Activated CD8-positive, alpha-beta T cell treated with anti-CD3 and anti-CD28 coated beads, Interleukin-2, amount 10 ng/mL, durations not matched to agents 7 days and 5 days (primary cell): ENCODE results near the gene ATIC. TPM values are rescaled to one million over a fixed set of nuclear protein-coding genes. Genes with fewer than 3 reads are reported as not detected.

ENCODE experiments used
- ATAC-seq: fragments of 150-1000 bp; cut with Tn5 transposase; one replicate; pipeline ENCODE4 v1.10.0; 2021; ENCODE audit warnings: moderate library complexity
- CTCF ChIA-PET: fragments of 350-600 bp; sonication (Branson Sonifier 250); formaldehyde crosslinking; loops from one replicate; lab custom pipeline; 2021; ENCODE audit warnings: antibody characterized with exemption; lab: Charles Lee
- POLR2A ChIA-PET: fragments of 350-600 bp; sonication (Branson Sonifier 250); formaldehyde crosslinking; loops from one replicate; lab custom pipeline; 2021; ENCODE audit warnings: antibody characterized with exemption; lab: Charles Lee
- DNase-seq: peaks from one replicate; pipeline ENCODE4 v3.0.0-alpha.2; 2020
- H3K27ac Mint-ChIP-seq: one replicate; pipeline ENCODE4 v1.8.0; 2021; ENCODE audit warnings: mild to moderate bottlenecking, mixed read lengths
- H3K27me3 Mint-ChIP-seq: one replicate; pipeline ENCODE4 v1.8.0; 2021; ENCODE audit warnings: low read depth, mixed read lengths
- H3K36me3 Mint-ChIP-seq: one replicate; pipeline ENCODE4 v1.8.0; 2021; ENCODE audit warnings: low read depth, mixed read lengths
- H3K4me1 Mint-ChIP-seq: one replicate; pipeline ENCODE4 v1.8.0; 2021; ENCODE audit warnings: low read depth, mixed read lengths
- H3K4me3 Mint-ChIP-seq: one replicate; pipeline ENCODE4 v1.8.0; 2021; ENCODE audit warnings: mild to moderate bottlenecking, mixed read lengths
- H3K9me3 Mint-ChIP-seq: one replicate; pipeline ENCODE4 v1.8.0; 2022; ENCODE audit warnings: mixed read lengths; ENCODE audit not compliant: insufficient read depth
- total RNA-seq, 2 experiments: library from RNA; stranded (reverse); gene quantifications; one replicate each; pipeline ENCODE4 v1.2.3, GENCODE V29; 2021

The ATIC gene
- total RNA-seq, 2 experiments from 2014 or later, result 170 to 182 TPM

- H3K4me1 Mint-ChIP-seq, result no peaks in the 10 kb centered on the region
- ChIA-PET POLR2A (no interaction called here), CTCF (no interaction called here)
- H3K36me3 Mint-ChIP-seq, result peaks cover 30% of the 10 kb centered on the region
- no peaks in the 10 kb centered on the region for H3K27me3 Mint-ChIP-seq
- ATAC-seq (no peak), DNase-seq (no peak)
- H3K4me3 Mint-ChIP-seq, result no peak overlapping the region
- no peak overlapping the region for H3K27ac Mint-ChIP-seq
- no peaks in the 10 kb centered on the region for H3K9me3 Mint-ChIP-seq
Measured at GRCh38 chr2:215362562-215362904, 50.7 kb downstream of the ATIC start.

DNA sequence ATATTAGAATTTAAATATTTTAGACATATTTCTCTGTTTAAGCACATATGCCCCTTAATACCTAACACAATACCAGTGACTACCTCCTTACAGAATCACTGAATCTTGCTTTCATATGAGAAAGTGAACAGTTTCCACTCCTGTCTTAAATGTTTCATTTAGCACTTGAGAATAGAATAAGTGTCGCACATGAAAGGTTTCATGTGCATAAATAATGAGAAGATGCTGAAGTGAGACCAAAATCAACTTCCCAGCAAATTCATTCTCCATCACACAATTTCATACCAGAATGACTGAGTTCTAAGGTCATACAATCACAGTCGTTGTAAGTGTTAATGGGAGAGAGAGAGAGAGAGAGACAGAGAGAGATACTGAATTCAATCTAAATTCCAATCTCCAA lies 51.2 kb downstream of the ATIC start:
- POLR2A ChIA-PET, result no interaction called here
- no peak for ATAC-seq
- Mint-ChIP-seq H3K4me3 (no peak overlapping the region), H3K9me3 (no peaks in the 10 kb centered on the region), H3K27ac (no peak overlapping the region), H3K36me3 (peaks cover 31% of the 10 kb centered on the region), H3K4me1 (no peaks in the 10 kb centered on the region), H3K27me3 (no peaks in the 10 kb centered on the region)
- DNase-seq, result no peak
- CTCF ChIA-PET, result no interaction called here

- Mint-ChIP-seq H3K4me3 (no peak overlapping the region), H3K9me3 (no peaks in the 10 kb centered on the region), H3K27ac (no peak overlapping the region), H3K4me1 (no peaks in the 10 kb centered on the region), H3K27me3 (no peaks in the 10 kb centered on the region), H3K36me3 (peaks cover 31% of the 10 kb centered on the region)
- ChIA-PET POLR2A (no interaction called here), CTCF (no interaction called here)
- ATAC-seq (no peak), DNase-seq (no peak)
Measured at GRCh38 chr2:215363461-215364156, 51.8 kb downstream of the ATIC start.

GRCh38 chr2:215364157-215365155 lies 52.6 kb downstream of the ATIC start:
- DNase-seq, result no peak
- Mint-ChIP-seq H3K27ac (no peak overlapping the region), H3K27me3 (no peaks in the 10 kb centered on the region), H3K36me3 (peaks cover 31% of the 10 kb centered on the region), H3K9me3 (no peaks in the 10 kb centered on the region), H3K4me1 (no peaks in the 10 kb centered on the region), H3K4me3 (no peak overlapping the region)
- ChIA-PET POLR2A (no interaction called here), CTCF (no interaction called here)
- no peak for ATAC-seq

GRCh38 chr2:215365184-215365658 lies 53.4 kb downstream of the ATIC start:
- ATAC-seq (no peak), DNase-seq (no peak)
- Mint-ChIP-seq H3K4me3 (no peak overlapping the region), H3K9me3 (no peaks in the 10 kb centered on the region), H3K4me1 (no peaks in the 10 kb centered on the region), H3K27me3 (no peaks in the 10 kb centered on the region), H3K27ac (no peak overlapping the region), H3K36me3 (peaks cover 31% of the 10 kb centered on the region)
- CTCF ChIA-PET, result no interaction called here
- POLR2A ChIA-PET, result interaction anchor here (0.6 kb wide), 1 partner anchor 364 kb away, joined by 3 read pairs; no protein-coding TSS in a partner anchor

GRCh38 chr2:215366440-215367032 lies 54.7 kb downstream of the ATIC start:
- POLR2A ChIA-PET, result no interaction called here
- peaks cover 31% of the 10 kb centered on the region for H3K36me3 Mint-ChIP-seq
- CTCF ChIA-PET, result no interaction called here
- H3K27me3 Mint-ChIP-seq, result no peaks in the 10 kb centered on the region
- no peak overlapping the region for H3K4me3 Mint-ChIP-seq
- H3K9me3 Mint-ChIP-seq, result no peaks in the 10 kb centered on the region
- DNase-seq, result no peak
- no peak overlapping the region for H3K27ac Mint-ChIP-seq
- no peak for ATAC-seq
- no peaks in the 10 kb centered on the region for H3K4me1 Mint-ChIP-seq

DNA sequence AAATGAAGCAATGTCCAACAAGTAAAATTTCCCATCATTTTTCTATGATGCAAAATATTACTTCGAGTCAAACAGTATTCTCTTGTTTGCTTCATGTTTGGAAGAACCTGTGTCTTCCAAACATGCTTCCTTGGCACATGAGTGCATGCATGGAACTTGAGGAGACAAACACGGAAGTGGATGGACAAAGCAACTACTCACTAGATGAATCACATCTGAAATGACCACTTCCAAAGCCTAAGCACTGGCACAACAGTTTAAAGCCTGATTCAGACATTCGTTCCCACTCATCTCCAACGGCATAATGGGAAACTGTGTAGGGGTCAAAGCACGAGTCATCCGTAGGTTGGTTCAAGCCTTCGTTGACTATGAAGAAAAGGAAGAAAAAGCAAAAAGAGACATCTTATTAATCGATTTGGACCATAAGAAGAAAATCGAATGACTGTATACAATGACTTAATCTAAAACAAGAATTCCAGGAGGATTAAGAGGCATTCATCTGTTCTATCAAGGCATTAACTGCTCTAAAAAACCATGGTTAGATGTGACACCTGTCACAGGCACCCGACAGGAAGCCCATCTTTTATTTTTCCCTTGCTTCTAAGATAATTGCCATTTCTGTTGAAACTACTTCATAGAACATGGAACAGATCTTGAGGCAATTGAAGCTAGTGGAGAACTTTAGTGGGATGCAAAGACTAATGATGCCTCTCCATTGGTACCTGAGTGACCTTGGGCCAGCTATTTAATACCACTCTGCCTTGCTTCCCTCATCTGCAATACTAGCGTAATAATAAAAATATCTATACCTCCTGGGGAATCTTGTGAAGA lies 56.0 kb downstream of the ATIC start:
- ChIA-PET POLR2A (no interaction called here), CTCF (no interaction called here)
- H3K9me3 Mint-ChIP-seq, result no peaks in the 10 kb centered on the region
- H3K27ac Mint-ChIP-seq, result no peak overlapping the region
- no peaks in the 10 kb centered on the region for H3K4me1 Mint-ChIP-seq
- DNase-seq, result no peak
- ATAC-seq, result no peak
- H3K4me3 Mint-ChIP-seq, result no peak overlapping the region
- no peaks in the 10 kb centered on the region for H3K27me3 Mint-ChIP-seq
- peaks cover 25% of the 10 kb centered on the region for H3K36me3 Mint-ChIP-seq

- no peak overlapping the region for H3K4me3 Mint-ChIP-seq
- peaks cover 20% of the 10 kb centered on the region for H3K36me3 Mint-ChIP-seq
- ATAC-seq (no peak), DNase-seq (no peak)
- CTCF ChIA-PET, result no interaction called here
- H3K9me3 Mint-ChIP-seq, result no peaks in the 10 kb centered on the region
- no peaks in the 10 kb centered on the region for H3K4me1 Mint-ChIP-seq
- POLR2A ChIA-PET, result no interaction called here
- no peak overlapping the region for H3K27ac Mint-ChIP-seq
- H3K27me3 Mint-ChIP-seq, result no peaks in the 10 kb centered on the region
Measured at GRCh38 chr2:215368493-215368809, 56.6 kb downstream of the ATIC start.

GRCh38 chr2:215369181-215369760 lies 57.4 kb downstream of the ATIC start:
- CTCF ChIA-PET, result no interaction called here
- peaks cover 17% of the 10 kb centered on the region for H3K36me3 Mint-ChIP-seq
- no peak overlapping the region for H3K27ac Mint-ChIP-seq
- no peaks in the 10 kb centered on the region for H3K27me3 Mint-ChIP-seq
- no peaks in the 10 kb centered on the region for H3K9me3 Mint-ChIP-seq
- no peak overlapping the region for H3K4me3 Mint-ChIP-seq
- ATAC-seq (no peak), DNase-seq (no peak)
- POLR2A ChIA-PET, result no interaction called here
- no peaks in the 10 kb centered on the region for H3K4me1 Mint-ChIP-seq

- ChIA-PET POLR2A (no interaction called here), CTCF (no interaction called here)
- H3K4me3 Mint-ChIP-seq, result no peak overlapping the region
- H3K27ac Mint-ChIP-seq, result no peak overlapping the region
- ATAC-seq (no peak), DNase-seq (no peak)
- H3K36me3 Mint-ChIP-seq, result peaks cover 18% of the 10 kb centered on the region
- H3K9me3 Mint-ChIP-seq, result no peaks in the 10 kb centered on the region
- no peaks in the 10 kb centered on the region for H3K4me1 Mint-ChIP-seq
- no peaks in the 10 kb centered on the region for H3K27me3 Mint-ChIP-seq
Measured at GRCh38 chr2:215370112-215370965, 58.5 kb downstream of the ATIC start.
